Measurements from ENCODE around the gene GNLY. TPM values are rescaled to one million over a fixed set of nuclear protein-coding genes. Genes with fewer than 3 reads are reported as not detected.

GNLY gene
- total and polyA plus RNA-seq, 2 donors from 2014 or later = 5.5 to 8.1 TPM

DNA sequence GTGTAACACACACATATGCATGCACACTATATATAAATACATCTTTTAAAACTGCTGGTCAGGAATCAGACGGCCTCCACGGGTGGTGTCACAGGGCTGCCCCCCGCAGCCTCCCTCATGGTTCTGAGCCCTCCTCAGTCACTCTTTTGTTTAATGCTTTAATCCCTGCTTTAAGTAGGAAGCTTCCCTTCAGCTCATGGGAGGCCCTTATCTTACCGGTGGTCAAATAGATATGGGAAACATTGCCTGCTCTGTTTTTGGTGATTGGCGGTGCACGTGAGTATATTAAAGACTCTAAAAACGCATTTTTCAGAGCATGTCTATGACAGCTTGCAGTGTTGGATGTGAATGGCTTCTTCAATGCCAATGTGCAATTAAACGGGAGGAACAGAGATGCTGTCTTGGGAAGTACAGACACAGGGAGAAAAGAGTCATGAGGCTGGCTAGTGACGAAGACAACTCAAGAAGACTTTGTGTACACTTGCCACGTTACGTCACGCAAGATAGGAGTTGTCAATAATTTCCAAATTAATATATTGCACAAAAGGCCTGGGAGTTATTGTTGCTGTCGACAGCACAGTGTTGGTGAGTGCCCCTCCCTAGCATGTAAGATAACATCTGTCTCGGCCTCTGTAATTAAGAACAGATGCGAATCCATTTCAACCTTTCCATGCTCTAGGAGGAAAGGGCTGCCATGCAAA, 23.3 kb downstream of the GNLY start:
- DNase-seq (no peak), FAIRE-seq (no peak)
- intact Hi-C loops (cut with DNase I) = no loop called here
- Histone ChIP-seq H3K4me1 (ENCODE audit: control insufficient read depth in 2 of 3, insufficient read depth in 2 of 3, low read depth in 1 of 3, low read length in 3 of 3) (no peaks in the 10 kb centered on the region), H3K27me3 (ENCODE audit: control insufficient read depth, insufficient read depth, low read length) (no peaks in the 10 kb centered on the region), H3K36me3 (ENCODE audit: control insufficient read depth in 2 of 3, insufficient read depth in 3 of 3, low read length in 3 of 3) (no peaks in the 10 kb centered on the region), H3K4me3 (ENCODE audit: low read length in 3 of 3) (no peak overlapping the region), H3K27ac (ENCODE audit: low read depth in 2 of 2, low read length in 2 of 2) (no peak overlapping the region), H3K9ac (ENCODE audit: low read length in 3 of 3) (no peak overlapping the region), H3K9me3 (ENCODE audit: control insufficient read depth in 2 of 3, insufficient read depth in 1 of 3, low read length in 3 of 3) (no peaks in the 10 kb centered on the region)
- TF ChIP-seq, protein P1, sequence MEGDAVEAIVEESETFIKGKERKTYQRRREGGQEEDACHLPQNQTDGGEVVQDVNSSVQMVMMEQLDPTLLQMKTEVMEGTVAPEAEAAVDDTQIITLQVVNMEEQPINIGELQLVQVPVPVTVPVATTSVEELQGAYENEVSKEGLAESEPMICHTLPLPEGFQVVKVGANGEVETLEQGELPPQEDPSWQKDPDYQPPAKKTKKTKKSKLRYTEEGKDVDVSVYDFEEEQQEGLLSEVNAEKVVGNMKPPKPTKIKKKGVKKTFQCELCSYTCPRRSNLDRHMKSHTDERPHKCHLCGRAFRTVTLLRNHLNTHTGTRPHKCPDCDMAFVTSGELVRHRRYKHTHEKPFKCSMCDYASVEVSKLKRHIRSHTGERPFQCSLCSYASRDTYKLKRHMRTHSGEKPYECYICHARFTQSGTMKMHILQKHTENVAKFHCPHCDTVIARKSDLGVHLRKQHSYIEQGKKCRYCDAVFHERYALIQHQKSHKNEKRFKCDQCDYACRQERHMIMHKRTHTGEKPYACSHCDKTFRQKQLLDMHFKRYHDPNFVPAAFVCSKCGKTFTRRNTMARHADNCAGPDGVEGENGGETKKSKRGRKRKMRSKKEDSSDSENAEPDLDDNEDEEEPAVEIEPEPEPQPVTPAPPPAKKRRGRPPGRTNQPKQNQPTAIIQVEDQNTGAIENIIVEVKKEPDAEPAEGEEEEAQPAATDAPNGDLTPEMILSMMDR (IDR thresholded peaks at IDR 0.05; ENCODE audit: borderline replicate concordance, extremely low read depth, insufficient read depth) = no peak

DNA sequence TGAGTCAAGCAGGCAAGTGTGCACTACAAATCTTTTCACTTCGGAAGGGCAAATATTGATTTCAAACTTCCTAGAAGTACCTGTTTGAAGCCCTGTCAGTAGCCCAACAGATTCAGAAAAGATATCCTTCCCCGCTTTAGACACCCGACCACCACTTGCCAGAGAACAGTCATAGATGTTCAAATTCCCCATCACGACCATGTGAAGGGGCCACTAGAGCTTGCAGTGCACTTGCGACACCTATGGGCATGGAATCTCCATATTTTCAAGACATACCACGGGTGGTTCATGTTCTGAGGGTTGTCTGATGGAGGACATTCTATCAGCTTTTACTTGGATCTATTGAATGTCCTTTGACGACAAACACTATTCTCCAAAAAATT, 23.8 kb downstream of the GNLY start:
- TF ChIP-seq, protein P1 (IDR thresholded peaks at IDR 0.05; ENCODE audit: borderline replicate concordance, extremely low read depth, insufficient read depth) = no peak
- Histone ChIP-seq H3K4me3 (ENCODE audit: low read length in 3 of 3) (no peak overlapping the region), H3K27me3 (ENCODE audit: control insufficient read depth, insufficient read depth, low read length) (no peaks in the 10 kb centered on the region), H3K4me1 (ENCODE audit: control insufficient read depth in 2 of 3, insufficient read depth in 2 of 3, low read depth in 1 of 3, low read length in 3 of 3) (no peaks in the 10 kb centered on the region), H3K9ac (ENCODE audit: low read length in 3 of 3) (no peak overlapping the region), H3K36me3 (ENCODE audit: control insufficient read depth in 2 of 3, insufficient read depth in 3 of 3, low read length in 3 of 3) (no peaks in the 10 kb centered on the region), H3K9me3 (ENCODE audit: control insufficient read depth in 2 of 3, insufficient read depth in 1 of 3, low read length in 3 of 3) (no peaks in the 10 kb centered on the region), H3K27ac (ENCODE audit: low read depth in 2 of 2, low read length in 2 of 2) (no peak overlapping the region)
- no peak for DNase-seq
- intact Hi-C loops (cut with DNase I) = no loop called here
- no peak for FAIRE-seq

DNA sequence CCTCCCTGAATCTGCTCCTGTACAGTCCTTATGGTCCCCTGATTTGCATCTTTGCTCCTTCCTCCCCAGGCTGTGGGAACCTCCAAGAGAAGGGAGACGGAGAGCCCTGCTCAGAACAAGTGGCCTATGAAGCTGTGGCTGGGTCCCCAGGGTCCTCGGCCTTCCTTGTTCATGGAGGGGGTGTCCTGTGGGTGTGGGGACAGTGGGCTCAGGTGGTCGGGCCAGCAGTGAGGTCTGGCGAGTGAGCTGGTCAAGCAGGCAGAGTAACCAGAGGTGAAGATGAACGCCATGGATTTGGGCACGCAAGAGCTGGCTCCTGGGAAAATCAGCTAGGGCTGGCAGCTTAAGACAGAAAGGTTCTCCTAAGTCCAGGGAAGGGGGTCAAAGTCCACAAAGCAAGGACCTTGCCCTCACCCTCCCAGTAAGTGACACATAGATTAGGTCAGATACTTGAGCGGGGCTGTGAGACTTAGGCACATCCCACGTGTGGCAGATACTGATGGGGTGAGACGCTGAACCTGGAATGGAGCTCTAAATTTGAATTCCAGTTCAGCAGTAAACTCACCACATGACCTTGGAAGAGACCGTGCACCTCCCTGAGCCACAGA, 24.8 kb downstream of the GNLY start:
- no peak for DNase-seq
- Histone ChIP-seq H3K27me3 (ENCODE audit: control insufficient read depth, insufficient read depth, low read length) (no peaks in the 10 kb centered on the region), H3K4me3 (ENCODE audit: low read length in 3 of 3) (no peak overlapping the region), H3K9ac (ENCODE audit: low read length in 3 of 3) (no peak overlapping the region), H3K27ac (ENCODE audit: low read depth in 2 of 2, low read length in 2 of 2) (no peak overlapping the region), H3K9me3 (ENCODE audit: control insufficient read depth in 2 of 3, insufficient read depth in 1 of 3, low read length in 3 of 3) (no peaks in the 10 kb centered on the region), H3K4me1 (ENCODE audit: control insufficient read depth in 2 of 3, insufficient read depth in 2 of 3, low read depth in 1 of 3, low read length in 3 of 3) (no peaks in the 10 kb centered on the region), H3K36me3 (ENCODE audit: control insufficient read depth in 2 of 3, insufficient read depth in 3 of 3, low read length in 3 of 3) (no peaks in the 10 kb centered on the region)
- FAIRE-seq = no peak
- intact Hi-C loops (cut with DNase I) = no loop called here
- TF ChIP-seq, protein P1 (IDR thresholded peaks at IDR 0.05; ENCODE audit: borderline replicate concordance, extremely low read depth, insufficient read depth) = no peak

All from kidney (tissue), 14 donors.